NCI-H2227 (cell line): Measurements from ENCODE around the gene PPP1R9B.

Source experiments
- DNase-seq: peaks from one replicate; lab custom pipeline; 2025; ENCODE audit not compliant: unreplicated experiment; lab: John Stamatoyannopoulos, UW

PPP1R9B gene

DNA sequence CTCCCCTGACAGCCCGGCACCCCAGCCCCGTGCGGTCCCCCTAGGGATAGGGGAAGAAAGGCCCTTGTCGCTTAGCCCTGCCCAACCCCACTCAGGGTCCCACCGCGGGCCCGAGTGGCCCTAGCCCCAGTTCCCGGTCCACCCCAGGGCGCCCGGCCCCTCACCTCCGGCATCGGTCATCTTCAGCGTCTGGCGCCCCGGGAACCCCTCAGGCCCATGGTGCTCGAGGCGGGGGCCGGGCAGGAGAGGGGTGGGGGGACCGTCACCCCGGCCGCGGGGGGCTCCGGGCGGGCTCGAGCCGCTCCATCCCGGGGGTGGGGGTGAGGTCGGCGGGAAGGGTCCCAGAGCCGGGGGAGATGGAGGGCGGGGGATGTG lies 21.1 kb downstream of the PPP1R9B start:
- DNase-seq: no peak

DNA sequence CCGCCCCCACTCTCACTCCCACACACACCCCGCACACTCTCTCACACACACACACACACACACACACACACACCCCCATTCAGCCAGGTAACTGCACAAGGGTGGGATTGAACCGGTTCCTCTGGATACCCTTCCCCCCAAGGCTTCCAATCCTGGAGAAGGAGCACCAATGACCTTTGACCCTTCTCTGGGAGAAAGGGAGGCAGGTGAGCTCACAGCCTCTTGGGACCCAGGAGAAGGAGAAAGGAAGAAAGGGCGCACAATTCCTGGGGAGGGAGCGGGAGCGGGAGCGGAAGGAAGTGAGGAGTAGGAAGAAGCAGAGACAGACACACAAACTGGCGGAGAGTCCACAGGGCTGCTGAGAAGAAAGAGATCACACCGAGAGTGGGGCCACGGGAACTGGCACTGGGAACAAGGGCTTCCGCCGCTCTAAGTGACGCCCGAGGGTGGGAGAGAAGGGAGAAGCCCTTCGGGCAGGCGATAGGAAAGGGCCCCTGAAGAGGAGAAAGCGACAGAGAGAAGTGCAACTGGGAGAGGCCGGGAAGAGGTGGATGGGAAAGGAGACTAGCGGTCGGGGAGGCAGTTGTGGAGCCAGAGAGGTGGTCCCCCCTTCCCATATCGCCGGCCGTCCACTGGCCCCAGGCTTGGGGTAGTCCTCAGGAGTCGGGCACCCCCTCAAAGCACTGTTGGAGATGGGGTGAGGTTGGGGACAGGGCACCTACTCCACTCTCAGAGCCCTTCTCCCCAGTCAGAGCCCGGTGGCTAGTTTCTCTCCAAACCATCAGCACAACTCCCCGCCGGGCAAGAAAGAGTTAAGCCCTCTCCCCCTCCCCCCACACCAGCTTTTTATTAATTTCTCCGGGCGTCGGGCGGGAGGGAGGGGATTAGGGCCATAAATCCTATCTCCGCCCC lies 21.8 kb downstream of the PPP1R9B start:
- peak; percentile 77 for DNase-seq

DNA sequence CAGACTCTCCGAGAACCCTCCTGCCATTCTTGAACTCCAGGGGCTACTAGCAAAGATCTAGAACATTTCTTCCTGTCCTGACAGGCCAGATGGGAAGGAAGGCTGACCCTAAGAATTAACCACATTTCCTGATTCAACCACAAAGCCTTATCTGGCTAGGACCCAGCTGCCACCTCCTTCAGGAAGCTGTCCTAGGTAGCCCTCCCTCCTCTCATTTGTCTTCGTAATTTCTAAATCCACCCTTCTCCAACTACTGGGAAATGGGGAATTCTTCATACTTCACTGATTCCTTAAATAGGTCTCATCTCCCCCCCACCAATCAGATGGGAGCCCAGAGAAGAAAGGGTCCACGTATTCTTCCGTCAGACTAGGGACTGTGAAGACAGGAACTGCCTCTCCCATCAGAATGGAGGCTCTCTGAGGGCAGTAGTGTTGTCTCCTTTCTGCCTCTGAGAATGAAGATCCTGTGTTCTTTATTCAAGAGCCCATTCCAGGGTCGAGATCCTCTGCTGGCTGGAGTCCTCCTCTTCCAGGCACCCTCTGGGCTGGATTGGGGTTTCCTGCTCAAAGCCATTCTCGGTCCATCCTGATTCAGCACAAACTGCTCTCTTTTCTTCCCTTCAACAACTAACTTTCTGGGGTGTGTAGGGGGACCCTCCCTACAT lies 22.6 kb downstream of the PPP1R9B start:
- DNase-seq: no peak

DNA sequence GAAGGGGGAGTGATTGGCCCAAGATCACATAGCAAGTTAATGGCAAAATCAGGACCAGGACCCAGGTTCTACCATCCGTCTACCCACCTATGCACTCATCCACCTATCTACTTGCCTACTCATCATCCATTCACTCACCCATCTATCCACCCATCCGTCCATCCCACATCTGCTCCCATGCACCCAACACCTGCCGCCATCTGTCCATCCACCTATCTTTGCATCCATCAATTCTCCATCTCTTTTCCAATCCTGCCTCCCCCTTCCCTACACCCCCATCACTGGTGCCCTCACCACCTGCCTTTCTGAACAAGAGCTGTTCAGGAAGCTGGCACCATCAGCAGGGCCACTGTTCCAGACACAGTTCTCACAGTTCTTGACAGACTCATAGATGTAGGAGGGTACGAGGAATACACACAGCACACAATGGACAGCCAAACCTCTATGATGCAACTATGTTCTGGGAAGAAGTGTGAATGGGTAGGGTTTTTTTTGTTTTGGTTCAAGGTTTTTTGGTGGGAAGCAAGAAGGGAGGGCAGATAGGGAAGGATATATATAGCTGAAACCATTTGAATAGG lies 25.0 kb downstream of the PPP1R9B start:
- no peak for DNase-seq

DNA sequence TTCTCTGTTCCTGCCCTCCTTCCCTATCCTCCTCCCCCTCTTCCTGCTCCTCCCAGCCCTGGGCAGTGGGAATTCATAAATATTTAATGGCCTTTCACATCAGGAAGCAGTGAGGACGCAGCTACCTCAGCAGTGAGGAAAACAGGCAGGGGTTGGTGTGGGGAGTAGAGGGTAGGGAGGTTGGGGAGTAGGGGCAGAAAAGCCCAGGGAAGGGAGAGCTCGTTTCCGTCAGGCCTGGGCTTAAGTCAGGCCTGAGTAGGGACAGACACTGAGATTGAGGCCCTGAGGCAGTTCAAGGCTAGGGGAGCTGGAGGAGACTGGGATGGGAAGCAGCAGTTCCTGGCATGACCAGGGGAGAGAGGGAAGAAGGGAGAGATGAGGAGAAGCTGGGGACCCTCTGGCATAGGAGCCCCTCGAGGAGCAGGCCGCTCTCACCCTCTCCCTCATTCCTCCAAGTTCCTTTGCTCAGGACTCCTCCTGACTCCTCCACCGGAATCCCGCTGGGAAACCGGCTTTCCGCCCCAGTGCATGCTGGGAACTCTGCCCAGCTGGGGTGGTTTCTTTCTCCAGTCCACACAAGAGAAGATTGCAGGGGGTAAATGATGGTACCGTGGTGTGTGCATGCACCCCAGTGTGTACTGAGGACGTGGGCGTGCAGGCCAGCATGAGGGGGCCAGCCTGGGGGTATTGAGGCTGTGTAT lies 26.7 kb downstream of the PPP1R9B start:
- DNase-seq: peak; percentile 36

DNA sequence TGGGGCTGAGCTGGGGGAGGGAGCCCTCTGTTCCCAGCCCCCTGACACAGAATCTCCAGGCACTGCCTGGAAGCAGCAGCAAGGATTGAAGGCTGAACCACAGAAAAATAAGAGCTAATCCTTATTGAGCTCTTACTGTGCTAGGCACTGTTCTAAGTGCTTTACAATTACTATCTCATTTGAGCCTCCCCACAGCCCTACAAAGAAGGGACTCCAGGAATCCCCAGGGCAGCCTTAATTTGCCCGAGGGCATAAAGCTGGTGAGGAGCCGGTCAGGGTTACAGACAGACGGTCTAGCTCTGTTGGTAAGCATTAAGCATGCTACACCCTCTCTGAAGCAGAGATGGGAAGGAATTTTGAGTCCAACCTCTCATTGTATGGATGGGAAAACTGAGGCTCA lies 27.5 kb downstream of the PPP1R9B start:
- DNase-seq: no peak

DNA sequence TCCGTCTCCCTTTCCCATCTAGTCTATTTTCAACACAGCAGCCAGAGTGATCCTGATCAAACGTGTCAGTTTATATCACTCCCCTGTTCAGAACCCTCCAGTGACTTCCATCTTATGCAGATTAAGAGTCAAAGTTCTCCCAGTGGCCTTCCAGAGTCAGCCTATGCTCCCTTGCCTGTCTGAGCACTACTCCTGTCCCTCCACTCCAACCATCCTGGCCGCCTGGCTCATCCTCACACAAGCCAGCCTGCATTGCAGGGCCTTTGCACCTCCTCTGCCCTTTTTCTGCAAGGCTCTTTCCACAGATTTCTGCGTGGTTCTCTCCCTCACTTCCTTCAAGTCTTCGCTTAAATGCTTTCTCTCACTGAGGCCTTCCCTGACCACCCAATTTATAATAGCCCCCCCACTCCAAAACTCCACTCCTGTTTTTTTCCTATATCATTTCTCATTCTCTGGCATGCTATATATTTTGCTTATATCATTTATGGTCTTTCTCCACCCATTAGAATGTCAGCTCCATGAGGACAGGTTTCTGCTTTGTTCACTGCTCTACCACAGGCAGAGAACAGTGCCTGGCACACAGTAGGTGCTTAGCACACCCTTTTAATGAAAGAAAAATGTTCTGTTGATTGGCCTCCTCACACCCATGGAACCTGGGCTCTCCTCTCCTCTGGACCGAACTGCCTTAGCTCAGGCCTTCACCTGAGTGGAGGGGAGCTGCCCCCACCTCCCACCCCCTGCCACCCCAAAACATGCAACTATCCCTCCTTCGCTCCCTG lies 29.8 kb downstream of the PPP1R9B start:
- no peak for DNase-seq

DNA sequence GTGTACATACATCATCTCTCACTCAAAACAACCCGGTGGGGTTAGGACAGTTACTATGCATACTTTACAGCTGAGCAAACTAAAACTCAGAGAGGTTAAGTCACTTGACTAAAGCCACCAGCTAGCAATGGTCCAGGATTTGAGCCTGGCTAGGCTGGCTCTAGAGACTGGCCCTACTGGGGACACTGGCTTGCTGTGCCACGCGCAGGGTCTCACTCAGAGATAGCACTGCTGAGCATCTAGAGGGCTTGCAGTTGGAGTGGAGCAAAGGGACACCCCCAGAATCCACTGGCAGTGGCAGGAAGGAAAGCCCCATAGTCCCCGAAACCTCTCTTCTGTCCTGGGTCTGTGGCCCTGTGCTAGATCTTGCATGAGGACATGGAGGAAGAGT lies 31.7 kb downstream of the PPP1R9B start:
- DNase-seq: no peak

DNA sequence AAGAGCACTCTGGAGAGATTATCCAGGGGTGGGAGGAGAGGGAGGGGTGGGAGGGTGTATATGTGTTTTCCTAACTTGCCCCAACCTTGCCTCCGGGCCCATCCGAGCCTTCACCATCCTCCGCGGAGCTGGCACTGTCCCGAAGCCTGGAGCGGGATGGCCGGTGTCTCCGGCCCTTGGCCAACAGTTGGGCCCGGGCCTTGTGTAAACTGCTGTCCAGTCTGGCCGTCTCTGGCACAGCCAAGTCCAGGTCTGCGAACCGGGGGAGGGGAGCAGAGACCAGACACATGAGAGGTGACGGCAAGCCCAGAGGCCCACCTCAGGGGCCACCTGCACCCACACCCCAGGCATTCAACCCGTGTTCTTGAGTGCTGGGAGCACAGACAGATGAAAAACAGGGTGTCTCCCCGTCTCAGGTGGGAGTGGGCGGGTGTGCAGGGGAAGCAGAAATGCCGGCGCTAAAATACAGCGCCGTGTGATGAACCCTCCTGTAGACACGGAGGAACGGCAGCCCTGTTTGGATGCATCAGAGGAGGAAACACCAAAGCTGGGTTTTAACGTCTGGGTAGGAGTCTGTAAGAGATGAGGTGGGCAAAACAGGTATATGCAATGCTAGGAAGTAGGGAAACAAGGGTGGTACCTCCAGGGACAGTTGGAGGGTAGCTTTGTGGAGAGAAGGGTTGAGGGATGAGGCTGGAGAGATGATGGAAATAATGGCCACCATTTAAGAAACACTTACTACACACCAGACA lies 32.2 kb downstream of the PPP1R9B start:
- DNase-seq: no peak

DNA sequence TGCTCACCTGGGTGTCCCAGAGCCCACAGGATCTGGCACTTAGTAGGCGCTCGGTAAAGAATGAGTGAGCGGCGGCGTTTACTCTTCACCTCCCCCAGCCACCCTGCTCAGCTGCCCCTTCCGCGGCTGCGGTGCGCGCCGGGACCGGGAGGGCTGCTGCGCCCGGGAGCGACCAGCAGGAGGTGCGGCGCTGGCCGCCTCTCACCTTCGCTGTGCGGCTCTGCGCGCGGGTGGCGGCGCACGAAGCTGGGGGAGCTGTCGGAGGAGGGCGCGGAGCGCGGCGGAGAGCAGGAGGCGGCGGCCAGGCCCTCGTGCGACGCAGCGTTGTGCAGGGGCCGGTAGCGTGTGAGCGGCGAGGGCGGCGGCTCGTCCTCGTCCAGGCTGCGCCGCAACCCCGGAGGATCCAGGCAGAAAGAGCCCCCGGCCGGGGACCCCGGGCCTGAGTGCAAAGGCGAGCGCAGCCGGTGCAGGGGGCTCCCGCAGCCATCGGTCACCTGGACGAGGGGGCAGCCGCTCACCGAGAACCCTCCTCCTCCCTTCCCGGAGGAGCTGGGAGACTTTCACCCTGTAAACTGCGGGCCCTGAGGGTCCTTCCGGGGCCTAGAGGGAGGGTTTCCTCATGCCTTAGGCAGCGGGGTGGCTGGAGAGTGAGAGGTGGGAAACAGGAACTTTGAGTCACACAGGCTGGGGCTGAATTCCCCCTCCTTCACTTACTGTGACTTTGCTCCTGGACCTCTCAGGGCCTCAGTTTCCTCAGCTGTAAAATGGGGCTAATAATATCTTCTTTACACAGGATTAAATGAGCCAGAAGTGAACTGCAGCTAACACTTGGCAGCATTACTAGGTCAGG lies 33.0 kb downstream of the PPP1R9B start:
- no peak for DNase-seq

DNA sequence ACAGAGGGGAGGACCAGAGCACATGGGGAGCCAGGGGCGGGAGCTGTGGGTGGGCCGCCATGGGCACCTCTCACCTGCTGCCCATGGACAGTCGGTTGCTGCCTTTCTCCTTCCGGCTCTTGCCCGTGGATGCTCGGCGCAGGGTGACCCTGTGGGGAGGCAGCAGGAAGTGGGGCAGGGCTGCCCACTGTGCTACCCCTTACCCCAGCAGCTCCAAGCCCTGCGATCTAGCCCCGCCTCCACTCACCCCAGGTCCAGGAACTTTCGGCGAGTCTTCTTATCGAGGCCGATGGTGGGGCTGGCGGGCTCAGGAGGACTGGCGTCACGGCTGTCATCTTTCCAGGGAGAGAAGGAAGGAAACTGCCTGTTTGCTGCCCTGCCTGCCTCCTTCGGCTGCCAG lies 34.7 kb downstream of the PPP1R9B start:
- no peak for DNase-seq

DNA sequence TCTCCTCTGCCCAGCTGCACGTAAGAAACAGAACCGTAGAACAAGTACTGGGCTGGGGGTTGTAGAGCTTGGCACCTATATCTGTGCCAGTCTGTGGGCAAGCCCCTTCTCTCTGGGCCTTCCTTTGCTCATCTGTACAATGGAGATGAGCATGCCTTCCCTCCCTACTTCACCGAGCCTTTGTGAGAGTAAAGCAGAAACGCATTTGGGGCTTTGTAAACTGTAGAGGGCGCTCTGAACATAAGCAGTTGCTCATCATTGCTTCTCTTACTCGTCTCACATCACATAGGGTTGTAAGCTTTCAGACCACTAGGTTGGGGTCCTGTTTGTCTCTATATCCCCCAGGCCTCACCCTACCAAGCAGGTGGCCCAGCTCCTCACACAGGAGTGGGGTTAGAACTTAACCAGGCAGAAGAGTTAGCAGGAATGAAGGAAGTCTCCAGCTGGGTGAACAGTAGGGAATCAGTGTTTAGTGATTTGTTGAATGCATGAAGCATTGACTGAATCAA lies 35.6 kb downstream of the PPP1R9B start:
- peak; percentile 70 for DNase-seq

DNA sequence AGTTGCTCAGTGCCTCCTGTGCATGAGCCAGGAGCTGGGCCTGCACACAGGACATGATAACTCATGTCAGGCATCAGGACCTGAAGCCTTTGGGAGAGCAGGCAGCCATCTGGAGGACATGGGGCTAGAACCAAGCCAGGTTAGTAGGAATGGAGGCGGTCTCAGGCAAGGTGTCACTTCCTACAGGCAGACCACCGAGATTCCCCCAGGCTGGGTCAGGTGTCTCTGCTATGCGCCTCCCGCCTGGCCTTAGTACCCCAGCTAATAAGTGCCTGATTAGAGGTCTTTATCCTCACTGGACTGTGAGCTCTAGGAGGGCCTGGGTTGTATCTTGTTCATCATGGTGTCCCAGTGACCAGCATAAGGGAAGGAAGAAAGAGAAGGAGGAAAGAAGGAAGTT lies 36.1 kb downstream of the PPP1R9B start:
- DNase-seq: no peak

DNA sequence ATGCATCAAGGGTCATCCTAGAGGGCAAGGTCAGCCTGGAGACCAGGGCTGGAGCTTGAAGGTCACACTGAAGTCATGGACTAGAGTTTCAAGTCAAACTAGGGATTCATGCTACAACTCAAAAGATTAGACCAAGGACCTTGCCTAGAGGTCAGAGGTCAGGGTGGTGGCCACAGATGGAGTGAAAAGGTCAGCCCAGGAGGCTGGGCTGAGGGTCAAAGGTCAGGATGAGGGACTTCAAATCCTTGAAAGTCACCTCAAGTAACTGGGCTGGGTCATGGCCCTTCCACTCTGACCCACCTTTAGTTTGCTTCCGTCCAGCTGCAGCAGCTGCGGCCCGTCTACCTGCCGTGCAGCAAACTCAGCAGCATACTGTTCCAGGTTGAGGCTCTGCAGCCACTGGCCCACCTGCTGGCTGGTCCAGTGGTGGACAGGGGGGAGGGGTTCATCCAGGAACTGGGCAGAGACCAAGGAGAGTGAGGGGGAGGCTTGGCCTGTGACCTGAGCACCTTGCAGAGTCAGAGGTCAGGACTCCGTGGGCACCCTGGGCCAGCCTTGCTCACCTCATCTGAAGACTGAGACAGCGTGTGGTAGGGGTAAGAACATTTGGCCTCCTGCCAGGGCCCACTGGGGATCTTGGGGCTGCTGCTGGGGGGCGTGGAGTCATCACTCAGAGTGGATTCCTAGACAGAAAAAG lies 36.7 kb downstream of the PPP1R9B start:
- DNase-seq: no peak

DNA sequence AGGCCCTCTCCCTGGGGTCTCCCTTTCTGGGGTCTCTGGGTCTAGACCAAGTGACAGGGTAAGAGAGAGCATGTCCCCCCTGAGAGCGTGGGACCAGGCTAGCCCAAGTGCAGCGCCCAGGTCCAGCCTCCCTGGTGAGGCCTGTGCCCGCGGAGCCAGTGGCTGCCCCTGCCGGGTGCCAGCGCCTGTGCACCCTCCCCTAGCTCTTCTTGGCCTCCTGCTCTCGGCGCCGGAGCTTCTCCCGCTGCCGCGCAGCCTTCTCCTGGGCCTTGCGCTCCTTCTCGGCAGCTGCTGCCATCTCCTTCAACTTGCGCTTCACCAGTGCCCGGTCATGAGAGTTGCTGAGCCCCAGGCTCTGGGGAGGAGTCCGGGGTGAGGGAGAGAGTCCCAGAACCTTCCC lies 37.8 kb downstream of the PPP1R9B start:
- DNase-seq: no peak

DNA sequence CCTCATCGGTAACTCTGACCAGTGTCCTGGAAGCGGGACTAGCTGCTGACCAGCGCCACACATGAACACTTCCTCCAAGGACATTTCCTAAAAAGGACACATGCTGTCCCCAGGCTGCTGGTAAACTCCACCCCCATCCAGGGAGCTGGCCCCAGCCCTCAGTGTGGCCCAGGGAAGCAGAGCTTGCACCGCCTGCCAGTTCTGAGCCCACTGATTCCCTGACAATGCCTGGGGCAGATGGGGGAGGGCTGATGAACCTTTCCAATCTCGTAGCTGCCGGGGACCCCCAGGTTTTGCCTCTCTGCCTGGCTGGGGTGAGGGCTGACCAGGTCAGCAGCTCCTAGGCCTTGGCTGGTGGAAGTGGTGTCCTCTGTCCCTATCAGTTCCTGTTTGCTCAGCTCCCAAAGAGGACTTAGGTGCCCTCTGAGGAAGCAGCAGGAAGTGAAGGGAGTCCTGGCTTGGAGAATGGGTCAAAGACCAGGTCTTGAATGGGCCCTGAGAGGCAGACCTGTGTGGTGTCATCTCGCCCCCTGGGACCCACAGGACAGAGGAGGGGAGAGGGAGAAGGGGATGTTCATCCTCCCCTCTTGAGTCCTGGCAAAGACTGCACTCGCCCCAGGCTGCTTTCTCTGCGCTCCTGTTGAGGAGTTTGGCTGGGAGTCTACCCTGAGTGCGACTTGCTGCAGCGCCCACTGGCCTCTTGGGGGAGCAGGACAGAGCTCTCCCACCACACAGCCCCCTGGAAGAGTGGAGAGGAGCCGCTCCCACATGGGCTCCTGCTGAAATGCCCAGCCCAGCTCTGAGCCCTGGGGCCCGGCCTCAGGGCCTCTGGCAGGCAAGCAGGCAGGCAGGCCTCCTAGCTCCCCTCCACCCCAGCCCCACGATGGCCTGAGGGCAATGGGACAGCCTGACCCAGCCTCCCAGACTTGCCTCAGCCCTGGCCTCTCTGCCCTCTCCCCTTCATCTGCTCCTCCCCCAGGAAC lies 38.5 kb downstream of the PPP1R9B start:
- DNase-seq: no peak
